Measurements from ENCODE around the gene NDUFAB1.
"Not testable (repeated sequence)": the region's sequence is repeated elsewhere in the genome, so short reads cannot be mapped to it uniquely, and the experiment has no call there.

NDUFAB1 gene

GRCh38 chr16:23584186-23585076 is 11.7 kb downstream of the NDUFAB1 start:
- DNase-seq (ENCODE audit: low read depth in 3 of 3) = no peak

GRCh38 chr16:23583271-23583670 is 12.8 kb downstream of the NDUFAB1 start:
- DNase-seq (ENCODE audit: low read depth in 3 of 3) = not testable (repeated sequence)

GRCh38 chr16:23581764-23582163 is 14.4 kb downstream of the NDUFAB1 start:
- DNase-seq (ENCODE audit: low read depth in 3 of 3) = no peak

- no peak for DNase-seq (ENCODE audit: low read depth in 3 of 3)
Measured at GRCh38 chr16:23580391-23580790, 15.7 kb downstream of the NDUFAB1 start.

- DNase-seq (ENCODE audit: low read depth in 3 of 3) = no peak
Measured at GRCh38 chr16:23579371-23579770, 16.7 kb downstream of the NDUFAB1 start.

GRCh38 chr16:23578101-23578830 is 17.9 kb downstream of the NDUFAB1 start:
- DNase-seq (ENCODE audit: low read depth in 3 of 3) = no peak

GRCh38 chr16:23577493-23577892 is 18.6 kb downstream of the NDUFAB1 start:
- no peak for DNase-seq (ENCODE audit: low read depth in 3 of 3)

- no peak for DNase-seq (ENCODE audit: low read depth in 3 of 3)
Measured at GRCh38 chr16:23575834-23576233, 20.3 kb downstream of the NDUFAB1 start.

- no peak for DNase-seq (ENCODE audit: low read depth in 3 of 3)
Measured at GRCh38 chr16:23573817-23574216, 22.3 kb downstream of the NDUFAB1 start.

GRCh38 chr16:23572394-23572793 is 23.7 kb downstream of the NDUFAB1 start:
- DNase-seq (ENCODE audit: low read depth in 3 of 3) = no peak

GRCh38 chr16:23571895-23572294 is 24.2 kb downstream of the NDUFAB1 start:
- no peak for DNase-seq (ENCODE audit: low read depth in 3 of 3)

GRCh38 chr16:23570992-23571632 is 25.0 kb downstream of the NDUFAB1 start:
- DNase-seq (ENCODE audit: low read depth in 3 of 3) = no peak

- no peak for DNase-seq (ENCODE audit: low read depth in 3 of 3)
Measured at GRCh38 chr16:23567602-23568001, 28.5 kb downstream of the NDUFAB1 start.

GRCh38 chr16:23566724-23567123 is 29.4 kb downstream of the NDUFAB1 start:
- DNase-seq (ENCODE audit: low read depth in 3 of 3) = no peak

- no peak for DNase-seq (ENCODE audit: low read depth in 3 of 3)
Measured at GRCh38 chr16:23564575-23565363, 31.3 kb downstream of the NDUFAB1 start.

GRCh38 chr16:23563186-23563585 is 32.9 kb downstream of the NDUFAB1 start:
- DNase-seq (ENCODE audit: low read depth in 3 of 3) = no peak

- DNase-seq (ENCODE audit: low read depth in 3 of 3) = no peak
Measured at GRCh38 chr16:23562505-23562904, 33.6 kb downstream of the NDUFAB1 start.

GRCh38 chr16:23561586-23561985 is 34.5 kb downstream of the NDUFAB1 start:
- no peak for DNase-seq (ENCODE audit: low read depth in 3 of 3)

- peak in 1 of 3 donors; percentile 4 for DNase-seq (ENCODE audit: low read depth in 3 of 3)
Measured at GRCh38 chr16:23557779-23558702, 38.1 kb downstream of the NDUFAB1 start.

All from stimulated activated CD4-positive, alpha-beta T cell treated with anti-CD3 and anti-CD28 coated beads, TNF-alpha, amount 100 ng/mL, for 48 hours (primary cell).